K562 (cell line): ENCODE measurements around the gene PPP1R9A. TPM values are rescaled to one million over a fixed set of nuclear protein-coding genes. Genes with fewer than 3 reads are reported as not detected.

Source experiments
- ATAC-seq: fragments of 200-7000 bp; cut with Tn5 transposase; 3 replicates; pipeline ENCODE4 v1.9.1; 2020; ENCODE audit warnings: moderate library complexity
- BruUV-seq: library from RNA; stranded (reverse); fragments of 400-500 nt; replicated peaks from 2 replicates; lab custom pipeline; 2021; lab: Mats Ljungman, UMichigan
- CTCF ChIA-PET: fragments of 300-600 bp; formaldehyde crosslinking; extraction: SDS; loops from one replicate; lab custom pipeline; 2021; ENCODE audit warnings: low intra/inter-chr PET ratio; lab: Yijun Ruan, JAX
- POLR2A ChIA-PET: fragments of 300-600, 350-650 bp; sonication (Branson Sonifier 250); formaldehyde crosslinking; extraction: SDS; loops from one replicate; lab custom pipeline; 2021; ENCODE audit warnings: antibody characterized with exemption, inconsistent platforms; lab: Yijun Ruan, JAX
- DNase-seq, 4 experiments: peaks; one replicate each; pipeline versions ENCODE4 v3.0.0 to v3.0.0-alpha.2; 2011 to 2018; ENCODE audit warnings: low spot score in 3 of 4, mixed read lengths in 3 of 4; ENCODE audit errors: extremely low read depth in 1 of 4
- FAIRE-seq: peaks from 2 replicates; lab custom pipeline; 2011; peaks lifted over from hg19 to GRCh38; lab: Jason Lieb, UNC
- H2AFZ ChIP-seq: 2 replicates; pipeline ENCODE4 v1.6.0; 2011; ENCODE audit warnings: low read depth, low read length, control low read depth, inconsistent platforms
- H3K27ac ChIP-seq: fragments of 200-600 bp; 3 replicates; pipeline ENCODE4 v1.8.0; 2011; ENCODE audit warnings: low read depth, mild to moderate bottlenecking, control low read depth, inconsistent platforms, low read length, moderate library complexity, mixed read lengths; ENCODE audit errors: extremely low read depth
- H3K27me3 ChIP-seq, 2 experiments: fragments of 300-600 bp in 1 of 2; 2 replicates in 1 of 2; 3 replicates in 1 of 2; pipeline versions ENCODE4 v1.6.0 to v1.8.0; 2011; ENCODE audit warnings: inconsistent platforms in 2 of 2, low read length in 2 of 2, mild to moderate bottlenecking in 1 of 2, mixed read lengths in 1 of 2, moderate library complexity in 1 of 2; ENCODE audit not compliant: control insufficient read depth in 2 of 2, insufficient read depth in 2 of 2
- H3K36me3 ChIP-seq: fragments of 300-600 bp; 3 replicates; pipeline ENCODE4 v1.8.0; 2011; ENCODE audit warnings: mild to moderate bottlenecking, low read length, inconsistent platforms; ENCODE audit not compliant: control insufficient read depth, insufficient read depth
- H3K4me1 ChIP-seq, 2 experiments: fragments of 200-600 bp in 1 of 2; replicated peaks in 1 of 2; 2 replicates in 1 of 2; 3 replicates in 1 of 2; pipeline versions ENCODE4 v1.5.1 to v1.8.0; 2011; ENCODE audit warnings: inconsistent platforms in 2 of 2, low read length in 2 of 2, mild to moderate bottlenecking in 1 of 2, mixed read lengths in 1 of 2, moderate library complexity in 1 of 2; ENCODE audit not compliant: control insufficient read depth in 2 of 2, insufficient read depth in 2 of 2
- H3K4me2 ChIP-seq: 2 replicates; pipeline ENCODE4 v1.6.1; 2011; ENCODE audit warnings: low read length, control low read depth, inconsistent platforms, mixed read lengths; ENCODE audit not compliant: insufficient read depth
- H3K4me3 ChIP-seq: fragments of 200-600 bp; sonication (generic), shearing (Covaris generic); 2 replicates; pipeline ENCODE4 v1.5.1; 2016; ENCODE audit warnings: control low read depth, inconsistent platforms
- H3K79me2 ChIP-seq: fragments of 200-600 bp; 3 replicates; pipeline ENCODE4 v1.8.0; 2011; ENCODE audit warnings: low read length, inconsistent platforms; ENCODE audit not compliant: control insufficient read depth, insufficient read depth
- H3K9ac ChIP-seq, 2 experiments: 2 replicates each; pipeline versions ENCODE4 v1.6.0 to v1.6.1; 2011; ENCODE audit warnings: low read depth in 2 of 2, low read length in 2 of 2, control low read depth in 1 of 2, inconsistent platforms in 1 of 2, mild to moderate bottlenecking in 1 of 2, mixed read lengths in 1 of 2; ENCODE audit not compliant: insufficient read depth in 1 of 2
- H3K9me1 ChIP-seq: one replicate; pipeline ENCODE4 v1.6.0; 2011; ENCODE audit warnings: inconsistent platforms, mild to moderate bottlenecking, low read length, moderate library complexity; ENCODE audit not compliant: control insufficient read depth, insufficient read depth
- H3K9me3 ChIP-seq: replicated peaks from 2 replicates; pipeline ENCODE4 v1.5.1; 2011; ENCODE audit warnings: low read depth, low read length, inconsistent platforms; ENCODE audit not compliant: control insufficient read depth, insufficient read depth
- H4K20me1 ChIP-seq: replicated peaks from 2 replicates; pipeline ENCODE4 v1.6.1; 2011; ENCODE audit warnings: low read length, inconsistent platforms, mixed read lengths; ENCODE audit not compliant: control insufficient read depth, insufficient read depth
- BACH1 ChIP-seq: fragments of 200-800 bp; sonication (Bioruptor generic); IDR thresholded peaks from 2 replicates; pipeline ENCODE4 v1.6.1; 2016; ENCODE audit warnings: missing genetic modification characterization, missing compliant biosample characterization
- CBX8 ChIP-seq: fragments of 200-600 bp; sonication (generic); IDR thresholded peaks from 2 replicates; pipeline ENCODE4 v1.6.1; 2012; ENCODE audit warnings: borderline replicate concordance, mixed run types, low read depth, mild to moderate bottlenecking, moderate library complexity, mixed read lengths, low read length, control low read depth, inconsistent platforms; ENCODE audit not compliant: poor library complexity, severe bottlenecking; ENCODE audit errors: extremely low read depth
- CCAR2 ChIP-seq: fragments of 200-400 bp; formaldehyde crosslinking; IDR thresholded peaks from 2 replicates; pipeline ENCODE4 v1.6.1; 2017; ENCODE audit warnings: mild to moderate bottlenecking, low read depth, low read length
- MCM7 ChIP-seq, 2 experiments: fragments of 450-650 bp; IDR thresholded peaks; 2 replicates each; pipeline ENCODE4 v1.6.1; 2016 to 2018
- NR2C1 ChIP-seq, 2 experiments: fragments of 450-650 bp; IDR thresholded peaks; 2 replicates each; pipeline ENCODE4 v1.6.1; 2017; ENCODE audit warnings: mild to moderate bottlenecking in 2 of 2, antibody characterized with exemption in 1 of 2, inconsistent platforms in 1 of 2, missing compliant biosample characterization in 1 of 2, missing genetic modification characterization in 1 of 2
- NR4A1 ChIP-seq, 2 experiments: fragments of 250-450 bp in 1 of 2; fragments of 450-650 bp in 1 of 2; sonication (Bioruptor Pico) in 1 of 2; IDR thresholded peaks; 2 replicates each; pipeline versions ENCODE4 v1.4.0 to v1.6.1; 2016 to 2020; ENCODE audit warnings: mild to moderate bottlenecking in 2 of 2, missing compliant biosample characterization in 1 of 2, missing genetic modification characterization in 1 of 2, moderate library complexity in 1 of 2
- POLR2G ChIP-seq: fragments of 200-400 bp; formaldehyde crosslinking; IDR thresholded peaks from 2 replicates; pipeline ENCODE4 v1.6.1; 2017; ENCODE audit warnings: low read depth, mild to moderate bottlenecking, antibody characterized with exemption, low read length, moderate library complexity
- PURB ChIP-seq: sonication (generic); formaldehyde crosslinking; IDR thresholded peaks from 2 replicates; pipeline ENCODE4 v1.9.0; 2021; ENCODE audit warnings: low read depth, mild to moderate bottlenecking, missing genetic modification reagents
- SMAD1 ChIP-seq: fragments of 150-350 bp; IDR thresholded peaks from 2 replicates; pipeline ENCODE4 v1.6.1; 2014; ENCODE audit warnings: low read length, low read depth; ENCODE audit not compliant: partially characterized antibody
- STAT6 ChIP-seq: sonication (generic); formaldehyde crosslinking; IDR thresholded peaks from 2 replicates; pipeline ENCODE4 v1.8.1; 2023; ENCODE audit warnings: mild to moderate bottlenecking, missing genetic modification reagents
- TFE3 ChIP-seq: fragments of 450-650 bp; formaldehyde crosslinking; IDR thresholded peaks from 2 replicates; pipeline ENCODE4 v1.4.0; 2020; ENCODE audit warnings: mild to moderate bottlenecking, mixed read lengths
- ZNF354B ChIP-seq: fragments of 250-450 bp; sonication (Bioruptor Pico); IDR thresholded peaks from 2 replicates; pipeline ENCODE4 v1.4.0; 2020
- ZNF551 ChIP-seq: fragments of 250-450 bp; sonication (Bioruptor Pico); IDR thresholded peaks from 2 replicates; pipeline ENCODE4 v1.5.0; 2021; ENCODE audit warnings: mild to moderate bottlenecking, moderate library complexity
- WGBS: fragments of 100-300 bp; shearing (Covaris generic); methylation state at CpG from one replicate; pipeline ENCODE4 v1.1.6; 2016; ENCODE audit warnings: low coverage, mixed read lengths; ENCODE audit not compliant: insufficient coverage; ENCODE audit errors: missing lambda C conversion rate; 5-methylcytosine and 5-hydroxymethylcytosine counted together
- in situ Hi-C: fragments of 300-500 bp; cut with MboI; formaldehyde crosslinking; loops from 4 replicates; pipeline ENCODE4 v1.15.0; 2018; ENCODE audit warnings: inconsistent platforms, mixed read lengths
- intact Hi-C: fragments of 100-400 bp; cut with micrococcal nuclease; formaldehyde crosslinking; loops from 2 replicates; pipeline ENCODE4 v1.14.2; 2022
- polyA plus RNA-seq, 8 experiments: library from polyadenylated mRNA; depleted of rRNA in 4 of 8; stranded (reverse) in 5 of 8; unstranded in 3 of 8; fragments of >200 nt; fragmentation: Nextera tagmentation in 2 of 8; fragmentation: Illumina TruSeq in 1 of 8; extraction: Ambion mirVana in 2 of 8; extraction: Trizol in 1 of 8; gene quantifications; 2 replicates each; pipeline versions ENCODE4 v1.2.1 to v1.2.3, GENCODE V29; 2011 to 2014; ENCODE audit warnings: inconsistent platforms in 1 of 8, missing spikeins in 1 of 8
- total RNA-seq, 7 experiments: library from RNA; depleted of rRNA in 6 of 7; stranded (reverse); fragments of >200 nt in 6 of 7; fragmentation: Illumina TruSeq in 2 of 7; extraction: Trizol in 2 of 7; gene quantifications; 2 replicates each; pipeline versions ENCODE4 v1.2.1 to v1.2.3, GENCODE V29; 2011 to 2021; ENCODE audit warnings: low replicate concordance in 1 of 7

The PPP1R9A gene
- total and polyA plus RNA-seq, 9 of the 15 experiments (the other 6 are each of a cell fraction or from before 2014, with no cell fraction given): 0.24 TPM; not detected in 8

DNA sequence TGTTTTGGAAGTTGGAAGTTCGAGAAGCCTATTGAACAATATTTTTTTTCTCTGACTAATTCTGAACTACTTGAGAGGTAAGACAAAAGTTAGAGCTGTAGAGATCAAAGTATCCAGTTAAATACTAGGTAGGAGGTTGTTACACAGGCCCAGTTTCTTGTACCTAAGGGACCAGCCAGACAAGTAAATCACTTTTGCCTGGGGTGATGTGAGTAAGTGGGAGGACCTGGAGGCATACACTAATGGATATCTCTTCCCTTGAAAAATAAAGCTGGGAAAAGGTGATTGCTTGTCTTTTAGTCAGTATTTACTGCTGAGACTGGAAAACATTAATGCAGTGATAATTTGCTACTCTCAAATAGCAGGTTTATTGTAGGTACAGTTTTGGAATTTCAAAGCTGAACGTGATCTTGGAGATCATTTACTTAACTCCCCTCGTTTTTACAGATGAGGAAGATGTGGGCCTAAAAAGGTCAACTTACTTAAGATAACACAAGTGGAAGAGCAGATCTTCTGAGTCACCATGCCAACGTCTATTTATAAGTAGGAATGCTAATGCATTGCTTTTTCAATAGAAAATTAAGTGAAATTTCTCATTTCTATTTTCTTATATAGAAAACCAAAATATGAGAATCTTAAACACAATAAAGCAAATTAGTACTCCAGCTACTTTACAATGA, 181.3 kb downstream of the PPP1R9A start (continued):
- TF ChIP-seq CCAR2: no peak
- no peak for TF ChIP-seq MCM7 (IDR thresholded peaks at IDR 0.05)
- no peak for TF ChIP-seq POLR2G
- no peak for TF ChIP-seq ZNF354B (CRISPR knock-in tag)

- Histone ChIP-seq H3K4me1 (no peaks in the 10 kb centered on the region), H3K4me3 (no peak overlapping the region), H4K20me1 (no peaks in the 10 kb centered on the region), H3K9me3 (no peaks in the 10 kb centered on the region), H3K27me3 (no peaks in the 10 kb centered on the region), H3K4me2 (no peak overlapping the region), H3K9me1 (no peaks in the 10 kb centered on the region), H3K27ac (no peak overlapping the region), H3K9ac (no peak overlapping the region), H2AFZ (no peak overlapping the region), H3K36me3 (no peaks in the 10 kb centered on the region), H3K79me2 (no peaks in the 10 kb centered on the region)
- ATAC-seq: no peak
- under 1% methylated on average over 4 of the region's 4 CpGs for WGBS
- no peak for FAIRE-seq
- in situ Hi-C loops: no loop called here
- CTCF ChIA-PET: no interaction called here
- POLR2A ChIA-PET: no interaction called here
- no TSS peak for BruUV-seq
- no peak for DNase-seq
- intact Hi-C loops: no loop called here
- TF ChIP-seq NR4A1 (CRISPR knock-in tag; IDR thresholded peaks at IDR 0.05) (no peak), NR4A1 (tag; IDR thresholded peaks at IDR 0.05) (no peak), STAT6 (no peak), ZNF551 (CRISPR knock-in tag) (no peak), PURB (no peak), CBX8 (no peak), BACH1 (tag) (no peak), SMAD1 (no peak), TFE3 (CRISPR knock-in tag) (no peak), NR2C1 (IDR thresholded peaks at IDR 0.05) (no peak), NR2C1 (tag; IDR thresholded peaks at IDR 0.05) (no peak)
Measured at GRCh38 chr7:95089414-95090315, 182.3 kb downstream of the PPP1R9A start.
